ENCODE data around the gene GGN. TPM values are rescaled to one million over a fixed set of nuclear protein-coding genes. Genes with fewer than 3 reads are reported as not detected.

Gene GGN
- total RNA-seq, 1 donor from 2014 or later = 0.71 TPM

DNA sequence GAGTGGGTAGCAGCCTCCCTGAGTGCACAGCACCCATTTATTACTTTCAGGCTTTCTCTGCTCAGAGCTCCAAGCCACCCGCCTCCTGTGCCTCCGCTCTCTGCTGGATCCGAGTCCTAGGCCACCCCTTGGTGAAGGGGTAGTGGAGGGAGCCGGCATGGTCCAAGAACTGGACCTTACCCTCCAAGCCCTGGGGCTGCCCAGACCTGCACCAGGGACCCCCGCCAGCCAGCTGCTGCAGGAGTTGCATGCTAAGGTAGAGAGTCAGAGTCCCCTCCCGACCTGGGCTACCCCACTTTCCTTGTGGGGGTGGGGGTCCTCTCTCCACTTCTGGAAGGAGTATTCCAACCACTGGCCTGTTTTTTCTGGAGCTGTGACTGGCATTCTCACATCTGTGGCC is 17.0 kb upstream of the GGN start:
- peak overlapping the region; percentile 55 for H3K4me3 Mint-ChIP-seq (ENCODE audit: low read depth)
- H3K27ac Mint-ChIP-seq = no peak overlapping the region
- H3K4me1 Mint-ChIP-seq (ENCODE audit: low read depth) = peaks cover 6% of the 10 kb centered on the region
- H3K9me3 Mint-ChIP-seq = no peaks in the 10 kb centered on the region
- no peaks in the 10 kb centered on the region for H3K27me3 Mint-ChIP-seq (ENCODE audit: low read depth)
- peaks cover 32% of the 10 kb centered on the region for H3K36me3 Mint-ChIP-seq (ENCODE audit: low read depth)
- no peak for DNase-seq (ENCODE audit: low spot score)
- intact Hi-C loops (cut with micrococcal nuclease) = loop anchor here (5.0 to 10.0 kb wide), 2 partner anchors 110 to 232 kb away; no protein-coding TSS in a partner anchor

GRCh38 chr19:38402967-38403674 is 15.3 kb upstream of the GGN start, which contains the start of gene FAM98C:
FAM98C (plus strand) TSS chr19:38403093; CDS start chr19:38403154, 61 bp downstream.
- Mint-ChIP-seq H3K27me3 (ENCODE audit: low read depth) (peaks cover 3% of the 10 kb centered on the region), H3K4me1 (ENCODE audit: low read depth) (peaks cover 8% of the 10 kb centered on the region), H3K36me3 (ENCODE audit: low read depth) (peaks cover 20% of the 10 kb centered on the region), H3K4me3 (ENCODE audit: low read depth) (peak within 1 kb of the TSS; percentile 87), H3K27ac (peak within 1 kb of the TSS; percentile 94), H3K9me3 (no peaks in the 10 kb centered on the region)
- peak; percentile 97 for DNase-seq (ENCODE audit: low spot score)
- intact Hi-C loops (cut with micrococcal nuclease) = loop anchor here (2.0 to 10.0 kb wide), 3 partner anchors 38 to 234 kb away; no protein-coding TSS in a partner anchor

DNA sequence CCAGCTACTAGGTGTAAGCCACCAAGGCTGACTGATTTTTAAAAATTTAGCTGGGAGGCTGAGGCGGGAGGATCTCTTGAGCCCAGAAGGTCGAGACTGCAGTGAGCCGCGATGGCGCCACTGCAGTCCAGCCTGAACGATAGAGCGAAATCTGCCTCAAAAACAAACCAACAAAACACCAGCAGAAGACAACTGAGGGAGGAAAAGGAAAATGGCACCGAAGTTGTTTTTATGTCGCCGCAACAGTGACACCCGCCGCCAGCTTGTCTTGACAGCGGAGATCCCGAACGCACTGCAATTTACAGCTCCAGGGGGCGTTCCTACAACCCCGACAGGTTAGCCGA is 14.8 kb upstream of the GGN start:
- peaks cover 8% of the 10 kb centered on the region for H3K4me1 Mint-ChIP-seq (ENCODE audit: low read depth)
- H3K27me3 Mint-ChIP-seq (ENCODE audit: low read depth) = peaks cover 3% of the 10 kb centered on the region
- no peak for DNase-seq (ENCODE audit: low spot score)
- intact Hi-C loops (cut with micrococcal nuclease) = loop anchor here (2.0 to 10.0 kb wide), 3 partner anchors 38 to 235 kb away; no protein-coding TSS in a partner anchor
- peaks cover 17% of the 10 kb centered on the region for H3K36me3 Mint-ChIP-seq (ENCODE audit: low read depth)
- no peaks in the 10 kb centered on the region for H3K9me3 Mint-ChIP-seq
- peak overlapping the region; percentile 75 for H3K4me3 Mint-ChIP-seq (ENCODE audit: low read depth)
- H3K27ac Mint-ChIP-seq = peak overlapping the region; percentile 76

DNA sequence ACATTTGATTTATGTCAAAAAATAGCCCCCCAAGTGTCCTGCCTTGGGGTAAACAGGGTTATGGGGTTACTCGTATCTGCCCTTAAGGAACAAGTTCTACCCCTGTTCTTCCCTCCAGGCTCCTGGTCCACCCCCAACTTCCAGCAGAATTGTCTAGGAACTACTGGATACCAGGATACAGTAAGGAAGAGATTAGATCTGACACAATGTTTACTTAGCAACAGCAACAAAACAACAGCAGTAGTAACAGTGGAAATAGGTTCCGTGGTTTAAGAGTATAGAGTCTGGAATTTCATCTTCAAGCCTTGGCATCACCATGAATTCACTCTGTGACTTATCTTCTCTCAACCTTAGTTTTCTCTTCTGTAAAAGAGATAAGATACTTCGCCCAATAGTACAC is 13.3 kb upstream of the GGN start:
- Mint-ChIP-seq H3K27me3 (ENCODE audit: low read depth) (peaks cover 3% of the 10 kb centered on the region), H3K4me3 (ENCODE audit: low read depth) (no peak overlapping the region), H3K27ac (no peak overlapping the region), H3K9me3 (no peaks in the 10 kb centered on the region), H3K4me1 (ENCODE audit: low read depth) (peaks cover 15% of the 10 kb centered on the region), H3K36me3 (ENCODE audit: low read depth) (peaks cover 8% of the 10 kb centered on the region)
- intact Hi-C loops (cut with micrococcal nuclease) = loop anchor here (5.0 to 10.0 kb wide), 2 partner anchors 114 to 236 kb away; no protein-coding TSS in a partner anchor
- DNase-seq (ENCODE audit: low spot score) = no peak

DNA sequence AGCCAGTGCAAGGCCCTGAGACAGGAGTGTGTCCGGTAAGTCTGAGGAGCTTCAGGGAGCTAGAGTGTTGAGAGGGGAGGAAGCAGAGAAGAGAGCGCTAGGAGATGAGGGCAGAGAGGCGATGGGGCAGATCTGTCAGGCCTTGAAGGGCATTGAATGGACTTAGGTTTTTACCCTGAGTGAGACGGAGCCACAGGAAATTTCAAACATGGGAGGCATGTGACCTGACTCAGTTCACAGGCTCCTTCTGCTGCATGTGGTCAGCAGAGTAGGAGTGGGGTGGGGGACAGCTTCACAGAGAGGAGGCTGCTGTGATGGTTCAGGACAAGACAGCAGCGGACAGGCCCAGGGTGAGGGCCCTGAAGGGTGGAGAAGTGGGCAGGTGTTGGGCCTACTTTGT is 12.5 kb upstream of the GGN start:
- Mint-ChIP-seq H3K27ac (no peak overlapping the region), H3K4me1 (ENCODE audit: low read depth) (peaks cover 15% of the 10 kb centered on the region), H3K4me3 (ENCODE audit: low read depth) (no peak overlapping the region), H3K9me3 (no peaks in the 10 kb centered on the region), H3K27me3 (ENCODE audit: low read depth) (peaks cover 3% of the 10 kb centered on the region), H3K36me3 (ENCODE audit: low read depth) (peaks cover 6% of the 10 kb centered on the region)
- intact Hi-C loops (cut with micrococcal nuclease) = loop anchor here (5.0 to 10.0 kb wide), 2 partner anchors 114 to 237 kb away; no protein-coding TSS in a partner anchor
- no peak for DNase-seq (ENCODE audit: low spot score)

- intact Hi-C loops (cut with micrococcal nuclease) = no loop called here
Measured at GRCh38 chr19:38399537-38399936, 11.7 kb upstream of the GGN start.

DNA sequence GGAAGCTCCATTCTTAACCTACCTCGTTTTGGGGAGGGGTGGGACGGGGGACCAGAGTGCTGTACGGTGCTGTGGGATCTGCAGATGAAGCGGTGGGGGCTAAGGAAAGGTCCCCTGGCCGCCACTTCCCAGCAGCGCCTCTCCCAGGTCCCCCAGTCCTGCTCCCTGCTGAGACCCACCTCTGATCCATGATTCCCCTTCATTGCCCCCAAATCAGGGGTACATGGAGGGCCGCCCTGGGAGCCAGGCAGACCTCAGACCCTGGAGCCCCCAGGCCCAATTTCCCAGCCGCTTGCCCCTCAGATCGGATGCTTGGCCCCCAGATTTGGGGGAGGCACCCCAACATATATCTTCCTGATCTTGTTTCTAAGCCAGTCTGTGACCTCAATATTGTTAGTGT is 11.2 kb upstream of the GGN start:
- H3K4me3 Mint-ChIP-seq (ENCODE audit: low read depth) = no peak overlapping the region
- peaks cover 3% of the 10 kb centered on the region for H3K36me3 Mint-ChIP-seq (ENCODE audit: low read depth)
- no peak for DNase-seq (ENCODE audit: low spot score)
- intact Hi-C loops (cut with micrococcal nuclease) = no loop called here
- H3K27me3 Mint-ChIP-seq (ENCODE audit: low read depth) = peaks cover 3% of the 10 kb centered on the region
- no peaks in the 10 kb centered on the region for H3K9me3 Mint-ChIP-seq
- no peak overlapping the region for H3K27ac Mint-ChIP-seq
- H3K4me1 Mint-ChIP-seq (ENCODE audit: low read depth) = peaks cover 19% of the 10 kb centered on the region

More at GRCh38 chr19:38399537-38399936, 11.7 kb upstream of the GGN start:
- H3K27me3 Mint-ChIP-seq (ENCODE audit: low read depth) = peaks cover 3% of the 10 kb centered on the region
- H3K4me3 Mint-ChIP-seq (ENCODE audit: low read depth) = no peak overlapping the region
- no peaks in the 10 kb centered on the region for H3K9me3 Mint-ChIP-seq
- H3K4me1 Mint-ChIP-seq (ENCODE audit: low read depth) = peaks cover 19% of the 10 kb centered on the region
- DNase-seq (ENCODE audit: low spot score) = no peak
- peaks cover 3% of the 10 kb centered on the region for H3K36me3 Mint-ChIP-seq (ENCODE audit: low read depth)
- peak overlapping the region; percentile 35 for H3K27ac Mint-ChIP-seq

DNA sequence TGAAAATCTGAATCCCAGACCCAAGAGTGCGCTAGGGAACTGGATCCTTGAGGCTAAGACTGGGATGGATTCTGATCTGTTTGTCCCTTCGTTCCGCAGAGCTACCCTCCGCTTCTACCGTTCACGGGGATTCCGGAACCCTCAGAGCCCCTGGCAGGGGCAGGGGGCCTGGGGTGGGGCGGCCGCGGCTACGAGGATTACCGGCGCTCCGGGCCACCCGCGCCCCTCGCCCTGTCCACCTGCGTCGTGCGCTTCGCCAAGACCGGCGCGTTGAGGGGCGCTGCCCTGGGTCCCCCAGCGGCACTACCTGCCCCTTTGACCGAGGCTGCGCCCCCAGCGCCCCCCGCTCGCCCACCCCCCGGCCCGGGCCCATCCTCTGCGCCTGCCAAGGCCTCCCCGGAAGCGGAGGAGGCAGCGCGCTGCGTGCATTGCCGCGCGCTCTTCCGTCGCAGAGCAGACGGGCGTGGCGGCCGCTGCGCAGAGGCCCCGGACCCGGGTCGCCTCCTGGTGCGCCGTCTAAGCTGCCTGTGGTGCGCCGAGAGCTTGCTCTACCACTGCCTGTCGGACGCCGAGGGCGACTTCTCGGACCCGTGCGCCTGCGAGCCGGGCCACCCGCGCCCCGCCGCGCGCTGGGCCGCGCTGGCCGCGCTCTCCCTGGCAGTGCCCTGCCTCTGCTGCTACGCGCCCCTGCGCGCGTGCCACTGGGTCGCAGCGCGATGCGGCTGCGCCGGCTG is 7.7 kb upstream of the GGN start:
- Mint-ChIP-seq H3K27me3 (ENCODE audit: low read depth) (peaks cover 18% of the 10 kb centered on the region), H3K9me3 (no peaks in the 10 kb centered on the region), H3K4me3 (ENCODE audit: low read depth) (peak overlapping the region; percentile 82), H3K4me1 (ENCODE audit: low read depth) (peaks cover 22% of the 10 kb centered on the region), H3K27ac (peak overlapping the region; percentile 76), H3K36me3 (ENCODE audit: low read depth) (peaks cover 2% of the 10 kb centered on the region)
- intact Hi-C loops (cut with micrococcal nuclease) = no loop called here
- DNase-seq (ENCODE audit: low spot score) = peak; percentile 52

DNA sequence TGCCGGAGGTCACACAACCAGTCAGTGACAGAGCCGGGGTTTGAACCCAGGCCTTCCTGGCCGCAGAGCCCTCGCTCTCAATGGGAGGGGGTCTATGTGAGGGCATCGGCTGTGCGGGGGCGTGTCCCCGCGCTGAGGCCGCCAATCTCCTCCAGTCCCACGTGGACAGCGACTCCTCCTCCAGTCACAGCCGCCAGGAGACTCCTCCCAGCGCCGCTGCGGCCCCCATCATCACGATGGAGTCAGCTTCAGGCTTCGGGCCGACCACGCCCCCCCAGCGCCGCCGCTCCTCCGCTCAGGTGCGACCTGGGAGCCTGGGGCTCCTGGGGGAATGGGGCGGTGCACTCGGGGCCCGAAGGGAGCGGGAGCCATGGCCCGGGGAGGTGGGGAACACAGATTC is 6.7 kb upstream of the GGN start:
- peaks cover 2% of the 10 kb centered on the region for H3K36me3 Mint-ChIP-seq (ENCODE audit: low read depth)
- intact Hi-C loops (cut with micrococcal nuclease) = no loop called here
- peak; percentile 75 for DNase-seq (ENCODE audit: low spot score)
- H3K4me3 Mint-ChIP-seq (ENCODE audit: low read depth) = peak overlapping the region; percentile 82
- peak overlapping the region; percentile 76 for H3K27ac Mint-ChIP-seq
- peaks cover 21% of the 10 kb centered on the region for H3K27me3 Mint-ChIP-seq (ENCODE audit: low read depth)
- H3K4me1 Mint-ChIP-seq (ENCODE audit: low read depth) = peaks cover 21% of the 10 kb centered on the region
- H3K9me3 Mint-ChIP-seq = no peaks in the 10 kb centered on the region

GRCh38 chr19:38392707-38393308 is 5.0 kb upstream of the GGN start:
- intact Hi-C loops (cut with micrococcal nuclease) = no loop called here
- Mint-ChIP-seq H3K36me3 (ENCODE audit: low read depth) (peaks cover 2% of the 10 kb centered on the region), H3K27ac (no peak overlapping the region), H3K27me3 (ENCODE audit: low read depth) (peaks cover 25% of the 10 kb centered on the region), H3K4me1 (ENCODE audit: low read depth) (peaks cover 24% of the 10 kb centered on the region), H3K4me3 (ENCODE audit: low read depth) (no peak overlapping the region), H3K9me3 (no peaks in the 10 kb centered on the region)
- DNase-seq (ENCODE audit: low spot score) = no peak

DNA sequence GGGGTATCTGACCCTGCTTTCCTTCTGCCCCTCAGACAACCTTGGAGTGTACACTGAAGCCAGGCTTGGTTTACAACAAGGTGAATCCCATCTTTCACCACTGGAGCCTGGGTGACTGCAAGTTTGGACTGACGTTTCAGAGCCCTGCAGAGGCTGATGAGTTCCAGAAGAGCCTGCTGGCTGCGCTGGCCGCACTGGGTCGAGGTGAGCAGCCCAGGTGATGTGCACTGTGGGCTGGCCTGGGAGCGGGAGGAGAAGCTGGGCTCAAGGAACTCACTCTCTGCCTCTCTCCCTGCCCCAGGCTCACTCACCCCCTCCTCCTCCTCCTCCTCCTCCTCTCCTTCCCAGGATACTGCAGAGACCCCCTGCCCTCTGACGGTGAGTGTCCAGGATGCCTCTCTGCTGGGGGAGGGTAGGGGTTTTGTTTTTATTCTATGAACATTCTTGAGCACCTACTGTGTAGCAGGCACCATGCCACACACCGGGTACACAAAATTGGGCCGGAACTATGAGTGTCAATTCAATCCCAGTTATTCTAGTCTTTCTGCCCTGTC is 4.2 kb upstream of the GGN start:
- peaks cover 7% of the 10 kb centered on the region for H3K36me3 Mint-ChIP-seq (ENCODE audit: low read depth)
- no peak overlapping the region for H3K4me3 Mint-ChIP-seq (ENCODE audit: low read depth)
- H3K9me3 Mint-ChIP-seq = no peaks in the 10 kb centered on the region
- H3K27me3 Mint-ChIP-seq (ENCODE audit: low read depth) = peaks cover 25% of the 10 kb centered on the region
- intact Hi-C loops (cut with micrococcal nuclease) = no loop called here
- peaks cover 28% of the 10 kb centered on the region for H3K4me1 Mint-ChIP-seq (ENCODE audit: low read depth)
- no peak overlapping the region for H3K27ac Mint-ChIP-seq
- no peak for DNase-seq (ENCODE audit: low spot score)

Data from activated T-helper 2 cell treated with anti-CD3 and anti-CD28 coated beads, Interferon-gamma antibody, Interleukin-2, Interleukin-4, amounts not matched to agents 10 μg/mL and 5 μg/mL and 100 μg/mL, durations not matched to agents 14 hours and 24 hours and 36 hours (primary cell).